ENCODE results near the gene TGIF2. TPM values are rescaled to one million over a fixed set of nuclear protein-coding genes. Genes with fewer than 3 reads are reported as not detected.

The TGIF2 gene
- total and polyA plus RNA-seq, 2 of the 4 experiments (the other 2 are of a cell fraction), result 9.7 to 12.7 TPM

DNA sequence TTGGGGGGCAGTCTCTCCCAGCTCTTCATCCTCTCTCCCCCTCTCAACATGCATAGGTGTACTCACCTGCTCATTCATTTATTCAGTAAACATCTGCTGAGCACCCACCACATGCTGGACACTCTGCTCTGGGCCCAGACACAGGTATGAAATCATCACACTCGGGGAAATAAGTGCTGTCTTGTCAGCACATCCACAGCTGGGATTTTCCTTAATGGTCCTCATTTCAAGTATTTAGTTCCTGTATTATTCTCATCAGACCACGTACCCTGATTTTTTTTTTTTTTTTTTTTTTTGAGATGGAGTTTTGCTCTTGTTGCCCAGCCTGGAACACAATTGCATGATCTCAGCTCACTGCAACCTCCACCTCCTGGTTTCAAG, 51.5 kb downstream of the TGIF2 start:
- Histone ChIP-seq H2AFZ (replicated peaks; ENCODE audit: low read length, poor library complexity) (no peak overlapping the region), H3K4me2 (ENCODE audit: low read depth, low read length) (no peak overlapping the region), H3K36me3 (ENCODE audit: control insufficient read depth, insufficient read depth, low read length) (no peaks in the 10 kb centered on the region), H4K8ac (ENCODE audit: low read depth in 2 of 2, low read length in 2 of 2) (no peak overlapping the region), H3K14ac (replicated peaks; ENCODE audit: low read depth, low read length) (no peak overlapping the region), H3K9me1 (ENCODE audit: insufficient read depth, low read length) (no peaks in the 10 kb centered on the region), H3K9me3 (ENCODE audit: control insufficient read depth, insufficient read depth, low read length) (no peaks in the 10 kb centered on the region), H3K4me1 (ENCODE audit: control insufficient read depth, insufficient read depth, low read length) (no peaks in the 10 kb centered on the region; the same call in 1 of the 2 replicates), H2BK15ac (ENCODE audit: low read depth, low read length) (no peak overlapping the region), H2BK20ac (ENCODE audit: low read depth, low read length) (no peak overlapping the region), H4K20me1 (ENCODE audit: insufficient read depth, low read length) (no peaks in the 10 kb centered on the region), H4K91ac (ENCODE audit: insufficient read depth, low read depth, low read length) (no peak overlapping the region), H3K79me1 (ENCODE audit: low read depth in 1 of 2, low read length in 2 of 2) (no peaks in the 10 kb centered on the region), H3K4ac (ENCODE audit: low read depth, low read length) (no peak overlapping the region), H3K23ac (ENCODE audit: low read depth, low read length) (no peak overlapping the region), H3K56ac (ENCODE audit: extremely low read depth, insufficient read depth, low read length) (no peak overlapping the region), H3K4me3 (ENCODE audit: insufficient read depth, low read depth, low read length) (no peak overlapping the region), H3K18ac (ENCODE audit: low read depth, low read length) (no peak overlapping the region), H3K9ac (ENCODE audit: low read depth, low read length) (no peak overlapping the region), H2BK120ac (ENCODE audit: low read depth, low read length) (no peak overlapping the region), H2AK9ac (replicated peaks; ENCODE audit: low read depth, low read length, poor library complexity) (no peak overlapping the region), H3K27me3 (ENCODE audit: control insufficient read depth, insufficient read depth, low read length) (no peaks in the 10 kb centered on the region), H2BK5ac (ENCODE audit: low read depth, low read length, poor library complexity, severe bottlenecking) (no peak overlapping the region), H4K5ac (ENCODE audit: low read depth, low read length) (no peak overlapping the region), H2AK5ac (ENCODE audit: low read depth, low read length) (no peak overlapping the region), H3K27ac (ENCODE audit: insufficient read depth, low read length) (no peak overlapping the region)
- DNase-seq, result no peak
- intact Hi-C loops (cut with micrococcal nuclease) (no loop called here), in situ Hi-C loops (cut with MboI; ENCODE audit: low sequenced_read_pairs) (no loop called here), dilution Hi-C loops (cut with HindIII; ENCODE audit: low sequenced_read_pairs, unreplicated experiment) (no loop called here)
- no peak for ATAC-seq (ENCODE audit: low read depth)
- WGBS, 2 experiments (ENCODE audit: extremely low coverage in 2 of 2, insufficient read length in 1 of 2), result no CpG with 5 or more reads among the region's 2 CpGs
- POLR2A ChIA-PET (ENCODE audit: unreplicated experiment), result no interaction called here
- no peak for TF ChIP-seq CHD1 (IDR thresholded peaks at IDR 0.05; ENCODE audit: low read depth, low read length)
- CTCF ChIA-PET, result interaction anchor here (0.6 kb wide), 1 partner anchor 77 kb away, joined by 3 read pairs; no protein-coding TSS in a partner anchor
- BruUV-seq (replicated peaks), result no TSS peak

All from IMR-90 (cell line).